NCI-H187 treated with DMSO at 0.1 percent for 48 hours (cell line): ENCODE data around the gene ZMIZ1.
A peak's percentile ranks its signal among the peaks of the same experiment; 100 is the strongest.

Experiments
- DNase-seq: peaks from one replicate; lab custom pipeline; 2025; lab: John Stamatoyannopoulos, UW

Gene ZMIZ1

DNA sequence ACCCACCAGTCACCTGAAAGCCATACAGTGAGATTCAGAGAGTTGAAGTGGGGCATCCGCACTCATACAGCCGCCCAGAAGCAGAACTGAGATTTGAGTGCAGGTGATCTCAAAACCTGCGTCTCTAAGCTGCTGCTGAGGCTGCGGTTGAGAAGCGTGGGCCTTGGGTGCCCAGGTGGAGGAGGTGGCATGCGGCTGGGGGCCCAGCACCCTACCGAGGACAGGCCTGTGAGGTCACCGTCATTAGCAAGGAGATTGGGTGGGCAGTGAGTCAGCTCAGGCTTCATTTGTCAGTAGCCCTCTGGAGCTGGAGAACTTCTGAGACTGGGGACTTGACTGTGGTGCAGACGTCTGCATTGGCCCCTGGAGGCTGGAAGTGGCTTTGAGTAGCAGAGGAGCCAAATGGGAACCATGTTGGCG lies 29.8 kb downstream of the ZMIZ1 start:
- no peak for DNase-seq

GRCh38 chr10:79099898-79100448 lies 31.2 kb downstream of the ZMIZ1 start:
- no peak for DNase-seq

GRCh38 chr10:79100771-79101170 lies 32.0 kb downstream of the ZMIZ1 start:
- DNase-seq = no peak

GRCh38 chr10:79101560-79102497 lies 33.1 kb downstream of the ZMIZ1 start:
- DNase-seq = peak; percentile 35

- no peak for DNase-seq
These were observed 33.7 kb downstream of the ZMIZ1 start for GRCh38 chr10:79102498-79102874.

GRCh38 chr10:79103129-79103528 lies 34.4 kb downstream of the ZMIZ1 start:
- no peak for DNase-seq

DNA sequence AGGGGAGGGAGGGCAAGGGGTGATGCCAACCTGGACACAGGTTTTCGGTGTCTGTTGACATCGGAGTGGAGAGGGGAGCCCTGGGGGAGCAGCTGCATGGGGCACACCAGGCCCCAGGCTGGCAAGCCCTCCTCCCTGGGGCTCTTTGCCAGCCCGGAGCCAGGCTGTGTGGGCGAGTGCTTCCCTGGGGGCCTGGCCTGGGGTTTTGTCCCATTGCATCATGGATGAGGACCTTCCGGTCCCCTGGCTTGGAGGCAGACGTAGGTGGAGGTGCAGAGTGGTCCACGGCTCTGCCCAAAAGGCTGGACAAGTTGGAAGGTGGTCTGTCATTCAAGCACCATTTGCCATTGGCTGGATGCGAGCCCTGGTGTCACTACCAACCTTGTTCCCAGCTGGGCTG lies 34.8 kb downstream of the ZMIZ1 start:
- no peak for DNase-seq

DNA sequence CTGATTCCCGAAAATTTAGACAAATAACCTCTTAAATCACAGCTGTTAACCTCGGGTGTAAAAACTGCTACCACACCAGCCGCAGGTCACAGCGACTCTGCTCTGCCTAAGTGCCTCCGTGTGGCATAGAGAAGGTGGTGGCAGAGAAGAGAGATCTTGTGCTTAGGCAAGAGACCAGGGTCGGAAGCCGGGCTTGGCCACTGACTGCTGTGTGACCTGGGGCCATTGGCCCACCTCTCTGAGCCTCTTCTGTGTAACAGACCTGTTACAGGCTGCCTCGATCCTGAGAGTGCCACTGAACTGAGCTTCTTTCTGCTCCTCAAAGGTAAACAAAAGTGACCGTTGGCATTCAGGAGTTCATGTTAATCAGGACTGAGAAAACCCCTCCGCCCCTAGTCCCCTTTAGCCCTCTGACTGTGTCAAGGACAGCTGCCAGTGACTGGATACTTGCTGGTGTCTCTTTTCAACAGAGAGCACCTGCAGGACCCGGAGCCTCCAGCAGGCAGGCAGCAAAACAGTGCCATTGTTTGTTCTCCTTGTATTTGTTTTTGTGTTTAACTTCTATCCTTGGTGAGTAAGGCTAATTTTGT lies 36.5 kb downstream of the ZMIZ1 start:
- DNase-seq = no peak

GRCh38 chr10:79105818-79106217 lies 37.1 kb downstream of the ZMIZ1 start:
- DNase-seq = no peak

- no peak for DNase-seq
These were observed 37.7 kb downstream of the ZMIZ1 start for GRCh38 chr10:79106256-79107050.

DNA sequence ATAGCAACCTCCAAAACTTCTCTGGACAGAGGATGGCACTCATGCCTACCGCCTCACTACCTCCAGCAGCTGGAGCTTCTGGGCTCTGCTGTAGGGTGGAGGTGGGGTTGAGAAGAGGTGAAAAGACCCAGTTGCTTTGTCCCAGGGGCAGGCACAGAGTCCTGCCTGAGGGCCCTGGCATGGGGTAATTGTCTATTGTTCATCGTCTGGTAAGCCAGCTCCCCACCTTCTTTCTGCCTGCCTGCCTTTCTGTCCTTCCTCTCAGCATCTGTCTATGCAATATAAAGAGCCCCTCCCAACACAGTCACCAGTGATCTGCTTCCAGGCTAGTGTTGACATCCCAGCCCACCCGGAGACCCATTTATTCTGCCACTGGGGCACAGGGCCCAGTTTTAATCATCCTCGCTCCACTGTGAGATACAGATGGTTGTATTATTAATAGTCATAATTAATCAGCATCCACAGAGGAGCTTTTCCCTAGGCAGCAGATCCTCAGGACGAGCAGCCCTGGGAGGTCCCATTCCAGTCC lies 39.0 kb downstream of the ZMIZ1 start:
- DNase-seq = no peak

- no peak for DNase-seq
These were observed 40.0 kb downstream of the ZMIZ1 start for GRCh38 chr10:79108728-79109127.

DNA sequence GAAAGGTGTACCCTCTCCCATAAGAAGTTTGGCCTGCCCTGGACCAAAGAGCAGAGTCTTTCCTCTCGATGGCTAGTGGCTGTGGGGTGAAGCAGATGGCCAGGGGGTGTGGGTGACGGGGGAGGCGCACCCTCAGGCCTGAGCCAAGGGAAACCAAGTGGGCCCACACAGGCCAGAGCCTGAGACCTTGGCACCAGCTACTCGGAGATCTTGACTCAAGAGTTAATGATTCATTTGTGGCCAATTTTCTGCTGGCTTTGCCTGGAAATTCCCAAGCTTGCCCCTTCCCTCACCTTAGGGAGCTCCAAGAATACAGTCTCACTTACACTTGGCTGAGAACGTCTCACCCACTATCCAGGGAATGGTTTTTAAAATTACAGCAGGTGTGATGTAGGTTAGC lies 42.7 kb downstream of the ZMIZ1 start:
- no peak for DNase-seq

DNA sequence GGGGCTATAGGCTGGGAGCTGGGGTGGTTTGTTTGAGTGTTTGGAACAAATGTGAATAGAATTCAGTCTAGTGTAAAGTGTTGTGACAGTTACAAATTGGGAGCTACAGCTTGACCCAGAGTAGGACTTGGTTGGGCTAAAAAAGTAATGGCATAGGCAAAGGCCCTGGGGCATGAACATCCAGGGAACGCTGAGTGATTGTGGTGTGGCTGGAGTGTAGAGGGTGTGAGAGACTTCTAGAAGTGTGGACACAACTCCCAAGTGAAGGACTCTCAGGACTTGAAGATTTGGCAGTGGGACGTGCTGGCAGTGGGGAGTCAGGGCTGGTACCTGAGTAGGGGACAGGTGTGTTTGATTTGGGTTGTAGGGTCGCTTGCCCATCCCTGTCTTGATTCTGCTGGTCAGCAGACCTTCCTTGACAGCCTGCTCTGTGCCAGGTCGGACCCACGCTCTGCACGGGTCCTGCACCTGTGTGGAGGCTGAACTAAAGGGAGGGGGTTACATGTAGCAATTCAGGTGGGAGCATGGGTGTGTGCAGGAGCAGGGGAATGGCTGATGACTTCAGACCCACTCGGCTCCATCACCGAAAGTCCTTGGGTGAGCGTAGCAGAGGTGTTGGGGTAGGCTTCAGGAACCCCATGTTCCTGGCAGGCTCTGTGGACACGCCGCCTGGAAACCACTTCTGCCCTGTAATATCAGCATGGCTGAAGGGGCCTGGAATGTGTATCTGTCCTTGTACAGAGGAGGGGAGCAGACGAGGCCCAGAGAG lies 43.3 kb downstream of the ZMIZ1 start:
- no peak for DNase-seq

- DNase-seq = no peak
These were observed 44.2 kb downstream of the ZMIZ1 start for GRCh38 chr10:79112881-79113431.

GRCh38 chr10:79113827-79114226 lies 45.1 kb downstream of the ZMIZ1 start:
- DNase-seq = no peak

DNA sequence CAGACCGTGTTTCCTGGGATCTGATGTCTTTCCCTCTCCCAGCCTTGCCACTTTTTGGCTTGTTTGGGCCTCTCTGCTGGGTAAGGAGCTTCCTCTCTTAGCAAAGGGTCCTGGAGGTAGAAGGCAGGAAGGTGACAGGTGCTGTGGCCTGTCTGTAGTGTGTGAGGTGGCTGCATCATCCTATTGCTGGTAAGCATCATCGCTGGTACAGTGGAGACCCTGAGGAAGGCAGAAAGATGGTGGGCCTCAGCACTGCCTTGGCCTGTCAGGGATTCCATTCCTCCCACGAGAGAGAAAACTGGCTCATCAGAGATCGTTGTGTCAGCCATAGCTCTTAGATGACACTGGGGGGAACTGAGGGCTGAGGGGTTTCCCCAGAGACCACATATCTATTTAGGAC lies 46.5 kb downstream of the ZMIZ1 start:
- DNase-seq = no peak

DNA sequence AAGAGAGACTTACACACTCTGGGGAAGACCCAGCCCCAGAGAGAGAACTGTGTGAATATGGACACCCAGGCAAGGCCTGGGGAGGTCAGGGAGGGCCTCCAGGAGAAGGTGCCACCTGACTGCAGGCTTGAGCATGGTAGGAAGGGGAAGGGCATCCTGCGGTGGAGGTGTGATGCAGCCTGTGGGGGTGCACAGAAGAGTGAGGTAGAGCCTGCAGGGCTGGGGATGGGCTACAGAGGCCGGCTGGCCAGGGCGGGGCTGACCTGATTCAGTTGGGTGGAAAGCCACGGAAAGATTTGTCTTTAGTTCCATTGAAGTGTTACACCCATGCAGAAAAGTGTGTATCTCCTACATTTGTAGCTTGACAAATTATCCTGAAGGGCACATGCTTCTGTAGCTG lies 47.6 kb downstream of the ZMIZ1 start:
- DNase-seq = no peak

GRCh38 chr10:79116801-79117723 lies 48.3 kb downstream of the ZMIZ1 start:
- DNase-seq = no peak
